Choroid plexus epithelial cell (primary cell): Measurements from ENCODE around the gene NUDT4.
"Not testable (repeated sequence)": the region's sequence is repeated elsewhere in the genome, so short reads cannot be mapped to it uniquely, and the experiment has no call there.

Source experiments
- DNase-seq: peaks from one replicate; pipeline ENCODE4 v3.0.0-alpha.2; 2010; ENCODE audit warnings: low read depth
- H3K4me3 ChIP-seq: 2 replicates; pipeline ENCODE4 v1.5.1; 2011; ENCODE audit warnings: low read depth, mild to moderate bottlenecking, control low read depth, low read length, moderate library complexity
- CTCF ChIP-seq: conservative IDR thresholded peaks from 2 replicates; pipeline ENCODE4 v1.5.1; 2011; ENCODE audit warnings: low read depth, mild to moderate bottlenecking, control low read depth, inconsistent platforms, low read length, moderate library complexity

NUDT4 gene

GRCh38 chr12:93390031-93390430 lies 12.3 kb downstream of the NUDT4 start:
- no peak for DNase-seq
- H3K4me3 ChIP-seq, result no peak overlapping the region
- TF ChIP-seq CTCF, result no peak

- no peak for TF ChIP-seq CTCF
- no peak for DNase-seq
- H3K4me3 ChIP-seq, result no peak overlapping the region
Measured at GRCh38 chr12:93390549-93391297, 13.0 kb downstream of the NUDT4 start.

- DNase-seq, result no peak
- TF ChIP-seq CTCF, result no peak
- no peak overlapping the region for H3K4me3 ChIP-seq
Measured at GRCh38 chr12:93393425-93393824, 15.7 kb downstream of the NUDT4 start.

GRCh38 chr12:93397412-93397811 lies 19.7 kb downstream of the NUDT4 start:
- no peak overlapping the region for H3K4me3 ChIP-seq
- no peak for DNase-seq
- TF ChIP-seq CTCF, result no peak

GRCh38 chr12:93399183-93399863 lies 21.6 kb downstream of the NUDT4 start:
- not testable (repeated sequence) for H3K4me3 ChIP-seq, DNase-seq

GRCh38 chr12:93402333-93403311 lies 24.9 kb downstream of the NUDT4 start:
- TF ChIP-seq CTCF, result no peak
- no peak overlapping the region for H3K4me3 ChIP-seq
- no peak for DNase-seq
